Fibroblast of pulmonary artery (primary cell): ENCODE results near the gene PHACTR3.

ENCODE experiments used
- DNase-seq: peaks from one replicate; pipeline ENCODE4 v3.0.0-alpha.2; 2010; ENCODE audit warnings: low read depth
- H3K4me3 ChIP-seq: replicated peaks from 2 replicates; pipeline ENCODE4 v1.5.1; 2011; ENCODE audit warnings: low read depth, mild to moderate bottlenecking, control low read depth, low read length, moderate library complexity
- TF ChIP-seq, protein P1 (sequence below): IDR thresholded peaks from 2 replicates; pipeline ENCODE4 v1.5.1; 2011; ENCODE audit warnings: mild to moderate bottlenecking, control low read depth, low read length, inconsistent platforms; ENCODE audit errors: missing control alignments

Gene PHACTR3

DNA sequence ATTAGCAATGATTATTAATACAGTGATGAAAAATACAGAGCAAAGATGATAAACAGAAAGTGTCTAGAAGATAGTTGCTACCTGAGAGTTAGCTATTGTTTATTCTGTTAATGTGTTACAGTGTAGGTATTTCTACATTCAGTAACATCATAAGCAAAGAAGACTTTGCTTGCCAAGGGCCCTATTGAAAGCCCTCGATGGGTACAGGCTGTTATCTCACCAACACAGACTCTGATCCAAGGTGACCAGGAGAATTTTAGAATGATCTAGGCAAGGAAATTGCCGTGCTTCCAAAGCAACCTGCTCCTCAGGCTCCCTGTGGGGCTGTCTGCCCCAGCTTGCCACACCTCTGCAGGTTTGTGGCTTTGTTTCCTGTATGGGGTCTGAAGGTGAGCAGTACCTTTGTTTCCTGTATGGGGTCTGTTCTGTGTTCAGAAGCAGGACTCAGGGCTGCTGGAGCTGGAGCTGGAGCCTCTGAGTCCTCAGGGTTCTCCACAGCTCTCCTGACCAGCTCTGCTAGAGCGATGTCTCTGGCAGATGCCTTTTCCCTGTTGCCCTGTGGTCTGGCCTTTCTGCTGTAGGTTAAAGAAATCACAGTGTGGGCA, 32.5 kb downstream of the PHACTR3 start:
- TF ChIP-seq, protein P1, sequence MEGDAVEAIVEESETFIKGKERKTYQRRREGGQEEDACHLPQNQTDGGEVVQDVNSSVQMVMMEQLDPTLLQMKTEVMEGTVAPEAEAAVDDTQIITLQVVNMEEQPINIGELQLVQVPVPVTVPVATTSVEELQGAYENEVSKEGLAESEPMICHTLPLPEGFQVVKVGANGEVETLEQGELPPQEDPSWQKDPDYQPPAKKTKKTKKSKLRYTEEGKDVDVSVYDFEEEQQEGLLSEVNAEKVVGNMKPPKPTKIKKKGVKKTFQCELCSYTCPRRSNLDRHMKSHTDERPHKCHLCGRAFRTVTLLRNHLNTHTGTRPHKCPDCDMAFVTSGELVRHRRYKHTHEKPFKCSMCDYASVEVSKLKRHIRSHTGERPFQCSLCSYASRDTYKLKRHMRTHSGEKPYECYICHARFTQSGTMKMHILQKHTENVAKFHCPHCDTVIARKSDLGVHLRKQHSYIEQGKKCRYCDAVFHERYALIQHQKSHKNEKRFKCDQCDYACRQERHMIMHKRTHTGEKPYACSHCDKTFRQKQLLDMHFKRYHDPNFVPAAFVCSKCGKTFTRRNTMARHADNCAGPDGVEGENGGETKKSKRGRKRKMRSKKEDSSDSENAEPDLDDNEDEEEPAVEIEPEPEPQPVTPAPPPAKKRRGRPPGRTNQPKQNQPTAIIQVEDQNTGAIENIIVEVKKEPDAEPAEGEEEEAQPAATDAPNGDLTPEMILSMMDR, result no peak

DNA sequence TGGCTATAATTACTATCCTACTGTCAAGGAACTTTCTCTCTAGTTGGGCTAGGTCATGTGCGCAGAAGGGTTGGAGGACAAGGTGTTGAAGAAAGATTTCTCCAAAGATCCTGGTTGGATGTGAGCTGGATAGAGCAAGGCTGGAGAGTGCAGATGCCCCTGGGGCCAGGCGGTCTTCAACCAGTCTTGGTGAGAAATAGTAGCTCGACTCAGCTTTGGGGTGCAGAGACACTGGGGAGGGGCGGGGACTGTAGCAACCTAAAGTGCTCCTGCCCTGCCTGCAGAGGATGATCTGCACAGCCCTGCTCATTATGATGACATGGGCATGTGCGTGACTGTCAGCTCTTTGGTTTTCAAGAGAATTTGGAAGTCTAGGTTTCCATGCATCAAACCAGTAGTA, 35.9 kb downstream of the PHACTR3 start:
- no peak for DNase-seq
- TF ChIP-seq, protein P1, result no peak
- H3K4me3 ChIP-seq, result no peak overlapping the region

More for the DNA sequence above, 32.5 kb downstream of the PHACTR3 start:
- no peak overlapping the region for H3K4me3 ChIP-seq
- DNase-seq, result no peak

DNA sequence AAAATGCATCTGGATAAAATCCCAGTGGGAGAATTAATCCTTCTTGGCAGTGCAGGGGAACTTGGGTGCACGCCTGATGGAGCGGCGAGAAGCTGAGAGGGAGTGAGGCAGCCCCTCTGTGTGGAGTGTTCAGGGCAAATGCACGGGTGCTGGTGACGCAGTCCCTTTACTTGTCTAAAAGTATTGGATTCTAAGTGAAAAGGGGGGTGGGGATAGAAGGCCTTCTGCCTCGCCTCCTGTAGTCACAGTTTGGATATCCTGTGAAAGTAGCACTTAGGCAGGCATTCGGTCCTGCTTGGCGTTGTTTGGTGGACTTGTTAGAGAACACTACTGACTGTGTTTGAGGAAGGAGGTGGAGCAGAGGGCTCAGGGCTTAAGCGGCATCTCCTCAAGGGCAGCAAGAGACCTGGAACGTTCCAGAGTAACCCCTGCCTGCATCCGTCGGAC, 39.3 kb downstream of the PHACTR3 start:
- DNase-seq, result no peak
- H3K4me3 ChIP-seq, result no peak overlapping the region
- TF ChIP-seq, protein P1, result no peak

DNA sequence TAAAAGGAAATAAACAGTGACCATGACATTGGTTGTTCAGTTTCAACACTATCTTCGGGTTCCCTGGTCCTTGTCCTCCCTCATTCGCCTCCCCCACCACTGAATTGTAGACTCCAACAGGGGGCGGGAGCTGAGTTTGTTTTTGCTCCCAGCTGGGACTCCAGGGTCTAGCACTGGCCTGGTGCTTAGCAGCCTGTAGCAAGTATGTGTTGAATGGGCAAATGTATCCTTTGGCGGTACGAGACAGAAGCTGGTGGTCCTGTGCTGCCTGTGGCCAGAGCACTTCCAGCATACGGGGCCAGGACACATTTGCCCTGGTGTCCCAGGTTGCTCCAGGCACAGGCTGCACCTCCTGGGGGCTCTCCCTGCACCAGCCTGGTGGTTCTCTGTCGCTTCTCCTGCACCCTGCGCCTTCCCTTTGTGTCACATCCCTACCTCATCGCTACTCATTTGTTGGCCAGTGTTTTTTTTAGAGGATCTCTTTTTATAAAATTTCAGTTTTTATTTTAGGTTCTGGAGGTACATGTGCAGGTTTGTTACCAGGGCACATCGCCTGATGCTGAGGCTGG, 40.1 kb downstream of the PHACTR3 start:
- H3K4me3 ChIP-seq, result no peak overlapping the region
- DNase-seq, result no peak
- TF ChIP-seq, protein P1, result no peak

DNA sequence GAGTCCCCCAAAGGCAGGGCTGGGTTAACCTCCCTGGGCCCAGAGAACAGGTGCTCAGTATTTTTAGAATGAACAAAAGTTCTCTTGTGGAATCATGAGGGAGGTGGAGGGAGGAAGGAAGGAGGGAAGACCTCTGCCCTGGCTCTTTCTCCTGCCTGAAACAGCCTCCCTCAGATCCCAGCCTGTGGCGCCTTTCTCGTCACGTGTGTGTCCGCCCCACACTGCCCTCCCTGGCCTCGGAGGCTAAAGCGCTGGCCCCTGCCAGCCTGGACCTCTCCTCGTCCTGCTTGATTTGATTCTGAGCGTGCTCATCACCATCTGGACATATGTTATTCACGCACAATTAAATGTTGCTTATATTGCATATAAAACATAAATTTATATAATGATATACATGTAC, 40.9 kb downstream of the PHACTR3 start:
- TF ChIP-seq, protein P1, result no peak
- H3K4me3 ChIP-seq, result no peak overlapping the region
- DNase-seq, result no peak

DNA sequence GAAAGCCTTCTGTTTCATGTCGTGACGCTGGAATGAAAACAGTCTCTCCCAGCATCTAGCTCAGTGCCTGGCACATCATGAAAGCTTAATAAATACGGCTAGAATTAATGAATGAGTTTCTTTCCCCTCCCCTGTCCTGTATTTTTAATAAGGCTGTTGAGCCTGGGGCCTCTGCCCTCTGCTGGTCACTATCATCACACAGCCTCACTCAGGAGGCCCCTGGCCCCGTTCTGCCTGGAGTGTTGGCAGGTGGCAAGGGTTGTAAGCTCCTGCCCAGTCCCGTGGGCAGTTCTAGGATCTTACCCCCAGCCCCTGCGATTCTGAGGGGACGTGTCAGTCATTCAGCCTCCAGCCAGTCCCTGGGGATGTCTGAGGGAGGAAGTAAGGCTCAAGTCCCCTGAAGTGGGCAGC, 41.4 kb downstream of the PHACTR3 start:
- no peak for DNase-seq
- H3K4me3 ChIP-seq, result no peak overlapping the region
- TF ChIP-seq, protein P1, result no peak

DNA sequence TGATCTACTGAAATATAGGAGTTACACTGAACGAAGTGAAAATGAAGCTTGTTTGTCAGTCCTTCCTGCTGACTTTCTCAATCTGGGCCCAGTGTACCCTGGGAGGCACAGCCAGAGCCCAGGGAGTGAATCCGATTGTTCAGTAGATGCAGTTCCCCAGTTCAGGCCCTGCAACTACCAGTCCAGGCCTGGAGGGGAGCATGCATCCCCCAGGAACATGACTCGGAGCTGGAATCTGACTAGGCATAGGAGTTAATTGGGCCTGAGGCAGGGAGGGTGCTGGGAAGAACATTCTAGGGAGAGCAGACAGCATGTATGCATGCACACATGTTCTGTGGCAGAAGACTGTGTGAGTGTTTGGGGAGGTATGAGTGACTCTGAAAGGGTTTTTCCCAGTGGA, 42.1 kb downstream of the PHACTR3 start:
- TF ChIP-seq, protein P1, result no peak
- H3K4me3 ChIP-seq, result no peak overlapping the region
- DNase-seq, result no peak
